Activated CD8-positive, alpha-beta memory T cell treated with anti-CD3 and anti-CD28 coated beads for 1 hour (primary cell): ENCODE measurements around the gene TRO.

Source experiments
- DNase-seq, 2 donors: peaks; one replicate each; pipeline ENCODE4 v3.0.0-alpha.2; 2020; ENCODE audit warnings: low read depth in 1 of 2; ENCODE audit errors: extremely low read depth in 1 of 2

Gene TRO

GRCh38 chrX:54920610-54921426 lies at the start of gene TRO:
Gene TRO, plus strand, starts transcription at chrX:54920824. Its CDS starts 1,423 bp downstream, at chrX:54922247.
- no peak for DNase-seq

- DNase-seq: no peak
Measured at GRCh38 chrX:54885740-54886139, 34.9 kb upstream of the TRO start.

- DNase-seq: no peak
Measured at GRCh38 chrX:54891573-54891972, 29.1 kb upstream of the TRO start.

GRCh38 chrX:54894159-54894558 lies 26.5 kb upstream of the TRO start:
- no peak for DNase-seq

- DNase-seq: no peak
Measured at GRCh38 chrX:54909941-54910340, 10.7 kb upstream of the TRO start.

- peak in 1 of 2 donors; percentile 31 for DNase-seq
Measured at GRCh38 chrX:54921427-54922021, 900 bp downstream of the TRO start.

- DNase-seq: no peak
Measured at GRCh38 chrX:54922547-54922946, 1.9 kb downstream of the TRO start.

- no peak for DNase-seq
Measured at GRCh38 chrX:54923376-54923775, 2.8 kb downstream of the TRO start.

GRCh38 chrX:54926978-54927377 lies 6.4 kb downstream of the TRO start:
- DNase-seq: no peak

- no peak for DNase-seq
Measured at GRCh38 chrX:54928876-54929275, 8.3 kb downstream of the TRO start.

- no peak for DNase-seq
Measured at GRCh38 chrX:54930291-54931049, 9.8 kb downstream of the TRO start.

GRCh38 chrX:54931107-54931506 lies 10.5 kb downstream of the TRO start:
- DNase-seq: no peak

GRCh38 chrX:54933150-54933826 lies 12.7 kb downstream of the TRO start:
- no peak for DNase-seq

GRCh38 chrX:54934058-54934457 lies 13.4 kb downstream of the TRO start:
- DNase-seq: no peak

- DNase-seq: no peak
Measured at GRCh38 chrX:54934890-54935289, 14.3 kb downstream of the TRO start.

GRCh38 chrX:54935306-54935705 lies 14.7 kb downstream of the TRO start:
- DNase-seq: no peak

GRCh38 chrX:54937416-54937815 lies 16.8 kb downstream of the TRO start:
- DNase-seq: no peak

GRCh38 chrX:54944816-54945215 lies 24.2 kb downstream of the TRO start:
- no peak for DNase-seq

- no peak for DNase-seq
Measured at GRCh38 chrX:54945224-54945623, 24.6 kb downstream of the TRO start.

- DNase-seq: no peak
Measured at GRCh38 chrX:54950730-54951375, 30.2 kb downstream of the TRO start.

GRCh38 chrX:54961750-54962149 lies 41.1 kb downstream of the TRO start:
- no peak for DNase-seq
